Activated gamma-delta T cell (primary cell): ENCODE results near the gene PDPR.
"Not testable (repeated sequence)": the region's sequence is repeated elsewhere in the genome, so short reads cannot be mapped to it uniquely, and the experiment has no call there.

ENCODE experiments used
- DNase-seq: peaks from one replicate; lab custom pipeline; 2025; lab: John Stamatoyannopoulos, UW

The PDPR gene

GRCh38 chr16:70161350-70161749 lies 47.2 kb downstream of the PDPR start:
- no peak for DNase-seq

- no peak for DNase-seq
Observed at GRCh38 chr16:70162041-70162451, 47.9 kb downstream of the PDPR start.

- DNase-seq: no peak
Observed at GRCh38 chr16:70163596-70163995, 49.5 kb downstream of the PDPR start.

DNA sequence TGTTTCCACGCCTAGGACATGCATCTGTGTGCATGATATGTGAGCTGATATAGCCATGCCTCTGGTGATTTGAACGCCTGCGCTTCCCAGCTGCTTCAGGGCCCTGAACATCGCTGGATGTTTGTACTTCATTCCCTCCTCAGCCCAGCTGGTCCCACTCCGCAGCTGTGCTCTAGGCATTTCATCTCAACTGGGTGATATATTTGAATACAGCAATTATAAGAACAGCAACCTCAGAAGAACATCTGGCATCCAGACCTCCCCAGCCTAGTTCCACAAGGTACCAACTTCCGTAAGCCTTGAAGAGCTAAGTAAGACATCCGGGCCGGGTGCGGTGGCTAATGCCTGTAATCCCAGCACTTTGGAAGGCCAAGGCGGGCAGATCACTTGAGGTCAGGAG lies 52.6 kb downstream of the PDPR start:
- DNase-seq: not testable (repeated sequence)

- DNase-seq: not testable (repeated sequence)
Observed at GRCh38 chr16:70173212-70173837, 59.2 kb downstream of the PDPR start, which contains the start of gene CLEC18C. TSS of gene CLEC18C (plus strand) at chr16:70173787. CDS start at chr16:70174279, 492 bp downstream.

- not testable (repeated sequence) for DNase-seq
Observed at GRCh38 chr16:70173916-70174315, 59.8 kb downstream of the PDPR start.

- DNase-seq: not testable (repeated sequence)
Observed at GRCh38 chr16:70174387-70174932, 60.3 kb downstream of the PDPR start.

DNA sequence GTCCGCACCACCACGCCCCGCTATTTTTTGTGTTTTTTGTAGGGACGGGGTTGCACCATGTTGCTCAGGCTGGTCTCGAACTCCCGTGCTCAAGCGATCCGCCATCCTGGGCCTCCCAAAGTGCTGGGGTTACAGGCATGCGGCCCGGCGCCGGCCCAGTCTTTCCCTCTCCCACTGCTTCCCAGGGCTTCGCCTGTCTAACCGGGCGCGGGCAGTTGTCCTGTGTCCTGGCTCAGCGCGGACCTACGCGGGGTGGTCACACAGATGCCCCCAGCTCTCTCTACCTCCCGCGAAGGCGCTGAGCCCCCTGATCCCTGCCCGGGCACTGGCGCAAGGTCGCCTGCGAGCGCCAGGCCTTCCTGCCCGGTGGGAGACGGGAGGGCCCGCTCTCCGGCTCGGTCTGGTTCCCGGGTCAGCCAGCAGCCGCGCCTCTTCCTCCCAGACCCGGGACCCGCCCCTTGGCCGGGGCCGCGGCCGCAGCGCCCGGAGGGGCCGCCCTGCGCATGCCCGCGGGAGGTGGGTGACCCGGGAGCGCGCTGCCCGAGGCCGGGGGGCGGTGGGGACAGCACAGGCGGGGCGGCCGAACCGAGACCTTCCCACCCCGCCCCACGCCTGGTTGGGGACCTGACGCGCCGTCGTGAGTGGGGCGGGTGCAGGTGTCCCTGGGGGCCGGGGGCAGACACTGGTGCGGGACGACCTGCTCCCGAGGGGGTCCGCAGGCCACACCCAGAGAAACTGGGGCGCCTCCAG lies 73.9 kb downstream of the PDPR start:
- DNase-seq: not testable (repeated sequence)

- DNase-seq: not testable (repeated sequence)
Observed at GRCh38 chr16:70188608-70188915, 74.4 kb downstream of the PDPR start.

- not testable (repeated sequence) for DNase-seq
Observed at GRCh38 chr16:70190574-70190973, 76.4 kb downstream of the PDPR start.

DNA sequence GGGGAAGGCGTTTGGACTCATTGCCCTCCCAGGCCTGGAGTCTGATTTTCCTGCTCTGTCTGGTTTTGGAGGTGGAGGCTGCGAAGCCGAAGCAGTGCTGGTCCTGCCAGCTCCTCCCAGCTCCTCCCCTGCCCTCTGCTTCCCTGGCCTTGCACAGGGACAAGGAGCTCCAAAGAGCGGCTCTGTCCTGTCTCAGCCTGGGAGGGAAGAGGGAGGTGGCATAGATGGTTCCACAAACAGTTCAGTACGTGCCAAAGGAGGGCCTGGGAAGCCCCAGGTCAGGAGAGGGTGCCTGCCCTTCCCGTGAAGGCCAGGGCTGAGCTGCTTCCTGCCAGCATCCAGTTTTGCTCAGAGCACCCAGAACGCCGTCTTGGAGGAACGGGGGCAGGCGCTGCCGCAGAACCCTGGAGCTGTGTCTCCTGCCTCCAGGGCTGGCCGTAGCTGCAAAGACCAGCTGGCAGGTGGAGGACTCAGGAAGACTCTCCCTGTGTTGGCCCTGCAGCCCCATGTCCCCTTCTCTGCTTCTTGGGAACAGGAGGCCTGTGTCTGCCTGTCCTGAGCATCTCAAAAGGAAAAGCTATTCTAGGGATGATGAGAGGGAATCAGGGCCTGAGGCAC lies 82.7 kb downstream of the PDPR start:
- DNase-seq: not testable (repeated sequence)

- not testable (repeated sequence) for DNase-seq
Observed at GRCh38 chr16:70197611-70198010, 83.5 kb downstream of the PDPR start.

DNA sequence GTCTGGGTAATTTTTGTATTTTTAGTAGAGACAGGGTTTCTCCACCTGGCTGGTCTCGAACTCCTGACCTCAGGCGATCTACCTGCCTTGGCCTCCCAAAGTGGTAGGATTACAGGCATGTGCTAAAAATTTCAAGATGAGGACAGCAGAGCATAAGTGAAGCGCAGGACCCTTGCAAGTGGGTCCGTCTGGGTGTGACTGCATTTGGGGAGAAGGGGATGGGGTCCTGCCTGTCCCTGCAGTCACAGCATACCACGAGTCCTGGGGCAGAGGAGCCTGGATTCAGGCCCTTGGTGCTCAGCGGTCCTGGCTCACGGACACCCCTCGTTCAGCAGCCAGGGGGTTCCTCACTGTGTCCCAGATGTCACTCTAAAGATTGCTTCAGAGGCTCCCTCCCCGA lies 84.1 kb downstream of the PDPR start:
- DNase-seq: not testable (repeated sequence)

DNA sequence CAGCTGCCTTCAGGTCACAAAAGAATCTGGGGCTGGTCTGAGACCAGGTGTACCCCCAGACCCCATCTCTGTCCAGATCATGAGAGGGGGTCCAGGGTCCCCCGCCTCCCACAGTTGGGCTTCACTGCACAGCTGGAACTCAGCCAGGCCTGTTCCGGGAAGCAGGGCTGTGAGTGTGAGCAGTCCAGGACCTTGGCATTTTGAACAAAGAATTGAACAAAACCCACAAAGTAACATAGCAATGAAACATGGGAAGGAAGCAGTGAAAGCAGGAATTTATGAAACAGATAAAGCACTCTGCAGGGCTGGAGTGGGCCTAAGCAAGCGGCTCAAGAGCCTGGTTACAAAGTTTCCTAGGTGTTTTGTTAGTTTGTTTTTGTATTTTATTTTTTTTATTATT lies 84.5 kb downstream of the PDPR start:
- not testable (repeated sequence) for DNase-seq

- not testable (repeated sequence) for DNase-seq
Observed at GRCh38 chr16:70199170-70199569, 85.0 kb downstream of the PDPR start.

DNA sequence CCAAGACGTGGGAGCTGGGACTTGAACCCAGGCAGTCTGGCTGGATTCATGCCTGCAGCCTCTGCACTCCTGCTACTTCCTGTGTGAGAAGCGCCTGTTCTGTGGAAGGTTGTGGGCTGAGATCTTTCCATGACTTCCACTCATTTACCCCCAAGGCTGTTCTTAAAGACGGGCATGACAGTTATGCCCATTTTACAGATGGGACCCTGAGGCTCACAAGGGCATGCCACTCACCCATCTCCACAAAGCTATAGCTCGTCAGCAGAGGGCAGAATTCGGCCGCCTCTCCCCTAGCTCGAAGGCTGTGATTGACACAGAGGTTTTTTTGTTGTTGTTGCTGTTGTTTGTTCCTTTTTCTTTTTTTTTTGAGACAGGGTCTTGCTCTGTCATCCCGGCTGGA lies 85.9 kb downstream of the PDPR start:
- not testable (repeated sequence) for DNase-seq

GRCh38 chr16:70203508-70203907 lies 89.4 kb downstream of the PDPR start:
- not testable (repeated sequence) for DNase-seq

- not testable (repeated sequence) for DNase-seq
Observed at GRCh38 chr16:70204010-70204409, 89.9 kb downstream of the PDPR start.

DNA sequence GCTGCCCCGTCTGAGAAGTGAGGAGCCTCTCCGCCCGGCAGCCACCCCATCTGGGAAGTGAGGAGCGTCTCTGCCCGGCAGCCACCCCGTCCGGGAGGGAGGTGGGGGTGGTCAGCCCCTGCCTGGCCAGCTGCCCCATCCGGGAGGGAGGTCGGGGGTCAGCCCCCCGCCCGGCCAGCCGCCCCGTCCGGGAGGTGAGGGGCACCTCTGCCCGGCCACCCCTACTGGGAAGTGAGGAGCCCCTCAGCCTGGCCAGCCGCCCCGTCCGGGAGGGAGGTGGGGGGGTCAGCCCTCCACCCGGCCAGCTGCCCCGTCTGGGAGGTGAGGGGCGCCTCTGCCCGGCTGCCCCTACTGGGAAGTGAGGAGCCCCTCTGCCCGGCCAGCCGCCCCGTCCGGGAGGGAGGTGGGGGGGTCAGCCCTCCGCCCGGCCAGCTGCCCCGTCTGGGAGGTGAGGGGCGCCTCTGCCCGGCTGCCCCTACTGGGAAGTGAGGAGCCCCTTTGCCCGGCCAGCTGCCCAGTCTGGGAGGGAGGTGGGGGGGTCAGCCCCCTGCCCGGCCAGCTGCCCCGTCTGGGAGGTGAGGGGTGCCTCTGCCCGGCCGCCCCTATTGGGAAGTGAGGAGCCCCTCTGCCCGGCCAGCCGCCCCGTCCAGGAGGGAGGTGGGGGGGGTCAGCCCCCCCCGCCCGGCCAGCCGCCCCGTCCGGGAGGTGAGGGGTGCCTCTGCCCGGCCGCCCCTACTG lies 90.7 kb downstream of the PDPR start:
- DNase-seq: not testable (repeated sequence)

DNA sequence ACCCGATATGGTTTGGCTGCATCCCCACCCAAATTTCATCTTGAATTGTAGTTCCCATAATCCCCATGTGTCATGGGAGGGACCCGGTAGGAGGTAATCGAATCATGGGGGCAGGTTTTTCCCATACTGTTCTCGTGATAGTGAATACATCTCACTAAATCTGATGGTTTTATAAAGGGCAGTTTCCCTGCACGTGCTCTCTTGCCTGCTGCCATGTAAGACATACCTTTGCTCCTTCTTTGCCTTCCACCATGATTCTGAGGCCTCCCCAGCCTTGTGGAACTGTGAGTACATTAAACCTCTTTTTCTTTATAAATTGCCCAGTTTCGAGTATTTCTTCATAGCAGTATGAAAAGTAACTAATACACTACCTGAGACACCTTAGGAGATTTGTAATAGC lies 92.2 kb downstream of the PDPR start:
- DNase-seq: not testable (repeated sequence)
